ENCODE measurements around the gene ANGEL2.

The ANGEL2 gene

GRCh38 chr1:213054733-213055591, 39.3 kb upstream of the ANGEL2 start:
- CTCF ChIA-PET, result no interaction called here
- TF ChIP-seq ELF4 (IDR thresholded peaks at IDR 0.05) (no peak), FOXM1 (IDR thresholded peaks at IDR 0.05; ENCODE audit: borderline replicate concordance) (no peak), SUZ12 (IDR thresholded peaks at IDR 0.05) (no peak), ARNT (IDR thresholded peaks at IDR 0.05) (no peak), ZNF384 (IDR thresholded peaks at IDR 0.05) (no peak), PKNOX1 (IDR thresholded peaks at IDR 0.05) (no peak), FOXK2 (IDR thresholded peaks at IDR 0.05) (no peak), CTBP1 (IDR thresholded peaks at IDR 0.05; ENCODE audit: borderline replicate concordance) (no peak), SP1 (IDR thresholded peaks at IDR 0.05) (no peak), L3MBTL2 (conservative IDR thresholded peaks at IDR 0.05) (no peak), FOXA1 (IDR thresholded peaks at IDR 0.05) (no peak), BHLHE40 (IDR thresholded peaks at IDR 0.05; ENCODE audit: borderline replicate concordance) (no peak)
- no peak for DNase-seq (ENCODE audit: extremely low spot score)
- POLR2A ChIA-PET, result no interaction called here

- DNase-seq (ENCODE audit: extremely low spot score), result no peak
- ChIA-PET CTCF (no interaction called here), POLR2A (no interaction called here)
- TF ChIP-seq SUZ12 (IDR thresholded peaks at IDR 0.05) (no peak), ELF4 (IDR thresholded peaks at IDR 0.05) (no peak), TARDBP (IDR thresholded peaks at IDR 0.05) (no peak), HDGF (IDR thresholded peaks at IDR 0.05; ENCODE audit: borderline replicate concordance) (no peak), NFRKB (IDR thresholded peaks at IDR 0.05) (no peak)
Observed at GRCh38 chr1:213054142-213054541, 38.5 kb upstream of the ANGEL2 start.

GRCh38 chr1:213053455-213053854, 37.8 kb upstream of the ANGEL2 start:
- ChIA-PET CTCF (no interaction called here), POLR2A (no interaction called here)
- TF ChIP-seq ELF4 (IDR thresholded peaks at IDR 0.05) (no peak), FOXM1 (IDR thresholded peaks at IDR 0.05; ENCODE audit: borderline replicate concordance) (no peak), CTBP1 (IDR thresholded peaks at IDR 0.05; ENCODE audit: borderline replicate concordance) (no peak), FOXK2 (IDR thresholded peaks at IDR 0.05) (no peak)
- no peak for DNase-seq (ENCODE audit: extremely low spot score)

- DNase-seq (ENCODE audit: extremely low spot score), result no peak
- POLR2A ChIA-PET, result interaction anchor here (0.9 kb wide), 1 partner anchor 14 kb away, joined by 6 read pairs; no protein-coding TSS in a partner anchor
- TF ChIP-seq LEF1 (IDR thresholded peaks at IDR 0.05; ENCODE audit: borderline replicate concordance), result no peak
- no peak for TF ChIP-seq CTBP1 (IDR thresholded peaks at IDR 0.05; ENCODE audit: borderline replicate concordance)
- no peak for TF ChIP-seq FOXM1 (IDR thresholded peaks at IDR 0.05; ENCODE audit: borderline replicate concordance)
- TF ChIP-seq FOXA1 (IDR thresholded peaks at IDR 0.05), result no peak
- TF ChIP-seq TARDBP (IDR thresholded peaks at IDR 0.05), result no peak
- TF ChIP-seq NFRKB (IDR thresholded peaks at IDR 0.05), result no peak
- TF ChIP-seq SP1 (IDR thresholded peaks at IDR 0.05), result no peak
- no peak for TF ChIP-seq BHLHE40 (IDR thresholded peaks at IDR 0.05; ENCODE audit: borderline replicate concordance)
- no peak for TF ChIP-seq PKNOX1 (IDR thresholded peaks at IDR 0.05)
- no peak for TF ChIP-seq ARNT (IDR thresholded peaks at IDR 0.05)
- no peak for TF ChIP-seq HDGF (IDR thresholded peaks at IDR 0.05; ENCODE audit: borderline replicate concordance)
- no peak for TF ChIP-seq ZNF384 (IDR thresholded peaks at IDR 0.05)
- no peak for TF ChIP-seq FOXK2 (IDR thresholded peaks at IDR 0.05)
- TF ChIP-seq SUZ12 (IDR thresholded peaks at IDR 0.05), result no peak
- no peak for TF ChIP-seq L3MBTL2 (conservative IDR thresholded peaks at IDR 0.05)
- no peak for TF ChIP-seq ELF4 (IDR thresholded peaks at IDR 0.05)
- CTCF ChIA-PET, result no interaction called here
Observed at GRCh38 chr1:213051881-213052202, 36.2 kb upstream of the ANGEL2 start.

- DNase-seq (ENCODE audit: extremely low spot score), result peak; percentile 93
- CTCF ChIA-PET, result interaction anchor here (0.6 kb wide), 1 partner anchor 17 kb away, joined by 4 read pairs; no protein-coding TSS in a partner anchor
- POLR2A ChIA-PET, result interaction anchor here (0.6 to 0.9 kb wide), 2 partner anchors 15 to 31 kb away, joined by 3 to 6 read pairs; no protein-coding TSS in a partner anchor
- TF ChIP-seq ARNT (IDR thresholded peaks at IDR 0.05) (no peak), L3MBTL2 (conservative IDR thresholded peaks at IDR 0.05) (no peak), FOXM1 (IDR thresholded peaks at IDR 0.05; ENCODE audit: borderline replicate concordance) (no peak), FOXK2 (IDR thresholded peaks at IDR 0.05) (no peak), BHLHE40 (IDR thresholded peaks at IDR 0.05; ENCODE audit: borderline replicate concordance) (no peak), CTBP1 (IDR thresholded peaks at IDR 0.05; ENCODE audit: borderline replicate concordance) (no peak), PKNOX1 (IDR thresholded peaks at IDR 0.05) (no peak), ZNF384 (IDR thresholded peaks at IDR 0.05) (no peak)
Observed at GRCh38 chr1:213051127-213051880, 35.6 kb upstream of the ANGEL2 start, which contains the start of gene RPS6KC1. TSS of gene RPS6KC1 (plus strand) at chr1:213051241. CDS start at chr1:213051405, 164 bp downstream.

GRCh38 chr1:213050745-213051126, 35.1 kb upstream of the ANGEL2 start:
- ChIA-PET CTCF (no interaction called here), POLR2A (interaction anchor here (0.7 kb wide), 1 partner anchor 97 kb away, joined by 3 read pairs; no protein-coding TSS in a partner anchor)
- no peak for DNase-seq (ENCODE audit: extremely low spot score)
- TF ChIP-seq LEF1 (IDR thresholded peaks at IDR 0.05; ENCODE audit: borderline replicate concordance) (no peak), BHLHE40 (IDR thresholded peaks at IDR 0.05; ENCODE audit: borderline replicate concordance) (no peak), FOXK2 (IDR thresholded peaks at IDR 0.05) (no peak), TARDBP (IDR thresholded peaks at IDR 0.05) (no peak), NFRKB (IDR thresholded peaks at IDR 0.05) (no peak), FOXA1 (IDR thresholded peaks at IDR 0.05) (no peak), CTBP1 (IDR thresholded peaks at IDR 0.05; ENCODE audit: borderline replicate concordance) (no peak), L3MBTL2 (conservative IDR thresholded peaks at IDR 0.05) (peak; percentile 99)

Measured in HEK293T (cell line).